Osteoblast (primary cell): Measurements from ENCODE around the gene LAG3. TPM values are rescaled to one million over a fixed set of nuclear protein-coding genes. Genes with fewer than 3 reads are reported as not detected.

ENCODE experiments used
- DNase-seq: peaks from one replicate; pipeline ENCODE4 v3.0.0; 2011; ENCODE audit warnings: low spot score, mixed read lengths; ENCODE audit not compliant: insufficient read length; ENCODE audit errors: missing footprints
- H2AFZ ChIP-seq: 2 replicates; pipeline ENCODE4 v1.6.0; 2011; ENCODE audit warnings: mild to moderate bottlenecking, low read length
- H3K27ac ChIP-seq: 2 replicates; pipeline ENCODE4 v1.5.1; 2011; ENCODE audit warnings: mild to moderate bottlenecking, low read depth, low read length, moderate library complexity
- H3K27me3 ChIP-seq: 2 replicates; pipeline ENCODE4 v1.6.0; 2012; ENCODE audit warnings: mild to moderate bottlenecking, control low read depth, inconsistent platforms, low read length, moderate library complexity; ENCODE audit not compliant: insufficient read depth
- H3K36me3 ChIP-seq: 2 replicates; pipeline ENCODE4 v1.5.1; 2011; ENCODE audit warnings: mild to moderate bottlenecking, low read length, control low read depth, moderate library complexity; ENCODE audit not compliant: insufficient read depth
- H3K4me1 ChIP-seq: 2 replicates; pipeline ENCODE4 v1.5.1; 2011; ENCODE audit warnings: mild to moderate bottlenecking, low read length, control low read depth, moderate library complexity; ENCODE audit not compliant: insufficient read depth
- H3K4me2 ChIP-seq: 2 replicates; pipeline ENCODE4 v1.6.0; 2011; ENCODE audit warnings: mild to moderate bottlenecking, low read length; ENCODE audit not compliant: insufficient read depth
- H3K4me3 ChIP-seq: fragments of 200-600 bp; sonication (generic); 3 replicates; pipeline ENCODE4 v1.5.1; 2012; ENCODE audit warnings: mild to moderate bottlenecking, low read length, inconsistent platforms; ENCODE audit not compliant: insufficient read depth
- H3K79me2 ChIP-seq: 2 replicates; pipeline ENCODE4 v1.6.0; 2012; ENCODE audit warnings: mild to moderate bottlenecking, low read length, control low read depth, inconsistent platforms; ENCODE audit not compliant: insufficient read depth
- H3K9me3 ChIP-seq: 2 replicates; pipeline ENCODE4 v1.5.1; 2011; ENCODE audit warnings: low read depth, low read length, control low read depth
- H4K20me1 ChIP-seq: 2 replicates; pipeline ENCODE4 v1.6.0; 2012; ENCODE audit warnings: mild to moderate bottlenecking, low read length, control low read depth; ENCODE audit not compliant: insufficient read depth
- total RNA-seq: library from RNA; depleted of rRNA; stranded (reverse); fragments of >200 nt; gene quantifications from 2 replicates; pipeline ENCODE4 v1.2.3, GENCODE V29; 2012
- TF ChIP-seq, protein P1 (sequence below): IDR thresholded peaks from 2 replicates; pipeline ENCODE4 v1.5.1; 2011; ENCODE audit warnings: mild to moderate bottlenecking, low read depth, low read length, moderate library complexity; ENCODE audit errors: extremely low read depth

LAG3 gene
- total RNA-seq, 1 donor = not detected

DNA sequence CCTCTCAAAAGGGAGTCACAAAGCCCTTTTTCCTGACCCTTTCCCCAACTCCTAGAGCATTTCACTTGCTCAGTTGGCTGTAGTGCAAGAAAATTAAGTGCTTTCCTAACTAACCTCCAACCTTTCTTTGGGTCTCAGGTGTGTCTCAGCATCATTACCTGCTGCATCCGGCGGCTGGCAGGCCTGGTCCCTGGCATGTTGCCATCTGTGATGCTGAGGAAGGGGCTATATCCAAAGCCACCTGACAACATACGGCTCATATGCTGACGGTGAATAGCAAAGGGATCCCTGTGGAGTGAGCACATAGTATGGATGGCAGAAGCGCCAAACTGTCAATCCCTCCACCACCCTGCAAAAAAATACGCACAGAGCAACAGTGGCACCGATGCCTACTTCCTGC is 20.6 kb upstream of the LAG3 start:
- DNase-seq = no peak
- H3K27me3 ChIP-seq = no peaks in the 10 kb centered on the region
- peaks cover 33% of the 10 kb centered on the region for H3K79me2 ChIP-seq
- peak overlapping the region; percentile 97 for H3K27ac ChIP-seq
- no peak overlapping the region for H2AFZ ChIP-seq
- peak overlapping the region; percentile 98 for H3K4me3 ChIP-seq
- H3K36me3 ChIP-seq = peaks cover 54% of the 10 kb centered on the region
- peaks cover 36% of the 10 kb centered on the region for H4K20me1 ChIP-seq
- H3K4me2 ChIP-seq = peak overlapping the region; percentile 96
- no peaks in the 10 kb centered on the region for H3K9me3 ChIP-seq
- TF ChIP-seq, protein P1, sequence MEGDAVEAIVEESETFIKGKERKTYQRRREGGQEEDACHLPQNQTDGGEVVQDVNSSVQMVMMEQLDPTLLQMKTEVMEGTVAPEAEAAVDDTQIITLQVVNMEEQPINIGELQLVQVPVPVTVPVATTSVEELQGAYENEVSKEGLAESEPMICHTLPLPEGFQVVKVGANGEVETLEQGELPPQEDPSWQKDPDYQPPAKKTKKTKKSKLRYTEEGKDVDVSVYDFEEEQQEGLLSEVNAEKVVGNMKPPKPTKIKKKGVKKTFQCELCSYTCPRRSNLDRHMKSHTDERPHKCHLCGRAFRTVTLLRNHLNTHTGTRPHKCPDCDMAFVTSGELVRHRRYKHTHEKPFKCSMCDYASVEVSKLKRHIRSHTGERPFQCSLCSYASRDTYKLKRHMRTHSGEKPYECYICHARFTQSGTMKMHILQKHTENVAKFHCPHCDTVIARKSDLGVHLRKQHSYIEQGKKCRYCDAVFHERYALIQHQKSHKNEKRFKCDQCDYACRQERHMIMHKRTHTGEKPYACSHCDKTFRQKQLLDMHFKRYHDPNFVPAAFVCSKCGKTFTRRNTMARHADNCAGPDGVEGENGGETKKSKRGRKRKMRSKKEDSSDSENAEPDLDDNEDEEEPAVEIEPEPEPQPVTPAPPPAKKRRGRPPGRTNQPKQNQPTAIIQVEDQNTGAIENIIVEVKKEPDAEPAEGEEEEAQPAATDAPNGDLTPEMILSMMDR = no peak
- H3K4me1 ChIP-seq = peaks cover 19% of the 10 kb centered on the region

GRCh38 chr12:6752167-6752920 is 20.0 kb upstream of the LAG3 start:
- TF ChIP-seq, protein P1 = peak; percentile 57
- Histone ChIP-seq H3K9me3 (no peaks in the 10 kb centered on the region), H3K27me3 (no peaks in the 10 kb centered on the region), H2AFZ (peak overlapping the region; percentile 38), H4K20me1 (peaks cover 36% of the 10 kb centered on the region), H3K27ac (peak overlapping the region; percentile 97), H3K4me3 (peak overlapping the region; percentile 98), H3K79me2 (peaks cover 33% of the 10 kb centered on the region), H3K36me3 (peaks cover 48% of the 10 kb centered on the region), H3K4me2 (peak overlapping the region; percentile 96), H3K4me1 (peaks cover 19% of the 10 kb centered on the region)
- peak; percentile 97 for DNase-seq

DNA sequence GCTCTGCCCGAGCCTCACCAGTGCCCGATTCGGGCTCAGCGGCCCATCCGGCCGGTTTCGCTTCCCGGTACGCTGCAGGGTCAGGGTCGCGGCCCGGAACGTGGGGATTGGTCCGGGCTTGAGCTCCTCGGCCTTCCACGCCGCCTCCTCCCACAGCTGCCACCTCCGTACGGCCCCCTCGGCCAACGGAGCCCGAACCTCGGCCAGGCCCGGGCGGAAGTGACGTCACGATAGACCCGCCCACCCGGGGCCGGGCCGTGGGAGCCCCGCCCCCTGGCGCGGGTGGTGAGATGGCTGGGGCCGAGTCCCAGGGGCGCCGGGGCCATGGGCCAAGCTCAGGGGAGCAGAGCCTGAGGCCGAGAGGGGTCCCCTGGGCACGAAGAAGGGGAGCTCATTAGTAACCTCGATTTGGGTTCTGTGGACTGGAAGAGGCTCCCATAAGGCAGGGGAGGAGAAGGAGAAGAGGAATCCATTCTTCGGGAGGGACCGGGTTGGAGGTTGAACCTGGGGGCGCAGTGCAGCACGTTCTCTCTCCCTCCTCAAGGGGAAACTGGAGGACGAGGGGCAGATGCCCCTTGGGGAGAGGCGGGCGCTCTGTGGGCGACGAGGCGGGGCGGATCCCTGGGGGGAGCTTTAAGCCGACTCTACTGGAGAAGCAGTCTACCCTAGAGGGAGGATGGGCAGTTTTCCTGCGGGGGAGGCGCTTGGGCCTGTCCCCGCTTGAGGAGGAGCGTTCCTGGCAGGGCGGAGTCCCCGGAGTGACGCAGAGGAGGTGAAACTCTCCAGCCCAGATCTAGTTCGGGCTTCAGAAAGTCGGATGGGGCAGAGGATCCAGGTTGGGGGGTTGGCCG is 19.2 kb upstream of the LAG3 start, which contains the start of gene MLF2:
Gene MLF2 (minus strand): TSS at position 221 of the 851 bp plus-strand sequence. CDS start 807 bp downstream, outside the sequence.
- peaks cover 40% of the 10 kb centered on the region for H3K36me3 ChIP-seq
- H3K4me1 ChIP-seq = peaks cover 19% of the 10 kb centered on the region
- H3K4me2 ChIP-seq = peak within 1 kb of the TSS; percentile 96
- H2AFZ ChIP-seq = peak within 1 kb of the TSS; percentile 97
- H3K27me3 ChIP-seq = no peaks in the 10 kb centered on the region
- H3K4me3 ChIP-seq = peak within 1 kb of the TSS; percentile 98
- TF ChIP-seq, protein P1 = peak; percentile 98
- H3K9me3 ChIP-seq = no peaks in the 10 kb centered on the region
- peak; percentile 99 for DNase-seq
- H3K79me2 ChIP-seq = peaks cover 33% of the 10 kb centered on the region
- peaks cover 33% of the 10 kb centered on the region for H4K20me1 ChIP-seq
- peak within 1 kb of the TSS; percentile 97 for H3K27ac ChIP-seq
